GOT3 (cell line): ENCODE measurements around the gene LINGO1.

Source experiments
- DNase-seq: peaks from one replicate; lab custom pipeline; 2025; ENCODE audit warnings: mixed read lengths; lab: John Stamatoyannopoulos, UW

The LINGO1 gene

GRCh38 chr15:77596821-77597803 lies 35.6 kb downstream of the LINGO1 start:
- DNase-seq = no peak

DNA sequence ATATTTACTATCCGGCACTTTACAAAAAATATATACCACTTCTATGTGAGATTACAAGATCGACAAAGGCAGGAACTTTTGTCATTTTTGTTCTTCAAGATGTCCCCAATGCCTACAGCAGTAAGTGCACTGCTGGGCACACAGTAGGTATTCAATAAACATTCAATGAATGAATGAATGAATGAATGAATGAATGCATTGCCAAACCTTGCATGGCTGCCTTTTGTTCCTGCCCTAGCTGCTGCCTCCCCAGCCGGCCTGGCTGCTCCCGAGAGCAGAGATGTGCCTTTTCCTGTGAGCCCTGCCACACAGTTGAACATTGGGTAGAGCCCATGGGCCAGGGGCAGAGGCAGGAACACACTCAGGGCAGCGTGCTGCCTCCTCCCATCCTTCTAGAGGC lies 37.5 kb downstream of the LINGO1 start:
- no peak for DNase-seq

DNA sequence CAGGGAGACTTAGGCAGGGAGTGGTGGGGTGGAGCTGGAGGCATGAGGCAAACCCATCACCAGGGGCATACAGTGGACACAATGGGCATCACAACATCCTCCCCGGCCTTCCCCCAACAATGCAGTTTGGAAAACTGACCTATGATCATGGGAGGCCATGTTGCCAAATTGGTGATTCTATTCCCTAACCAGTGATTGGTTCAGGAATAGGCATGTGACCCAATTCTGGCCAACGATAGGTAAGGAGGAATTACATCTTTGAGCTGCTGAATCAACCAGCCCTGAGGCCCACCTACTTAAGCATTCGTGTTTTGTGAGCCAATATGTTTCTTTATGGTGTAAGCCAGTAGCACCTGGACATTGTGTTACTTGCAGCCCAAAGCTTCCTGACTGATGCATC lies 40.0 kb downstream of the LINGO1 start:
- DNase-seq = no peak

GRCh38 chr15:77591968-77592613 lies 40.6 kb downstream of the LINGO1 start:
- no peak for DNase-seq

GRCh38 chr15:77589839-77590238 lies 42.9 kb downstream of the LINGO1 start:
- no peak for DNase-seq

DNA sequence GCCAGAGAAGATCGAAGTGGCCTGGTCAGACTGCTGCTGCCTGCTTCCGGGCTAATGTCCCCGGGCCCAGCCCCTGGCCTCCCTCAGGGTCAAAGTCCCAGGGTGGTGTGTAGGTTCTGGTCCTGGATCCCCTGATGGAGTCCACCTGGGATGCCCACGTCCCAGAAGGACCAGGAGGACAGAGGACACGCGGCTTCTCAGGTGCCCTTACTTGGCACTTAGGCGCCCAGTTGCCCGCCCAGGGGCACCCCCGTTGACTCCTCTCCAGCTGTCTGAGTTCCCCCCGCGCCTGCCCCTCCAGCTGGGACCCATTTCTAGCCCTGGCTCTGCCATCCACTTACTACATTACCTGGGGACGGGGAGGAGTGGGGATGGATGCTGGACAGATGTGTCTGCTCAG lies 44.6 kb downstream of the LINGO1 start:
- DNase-seq = no peak

DNA sequence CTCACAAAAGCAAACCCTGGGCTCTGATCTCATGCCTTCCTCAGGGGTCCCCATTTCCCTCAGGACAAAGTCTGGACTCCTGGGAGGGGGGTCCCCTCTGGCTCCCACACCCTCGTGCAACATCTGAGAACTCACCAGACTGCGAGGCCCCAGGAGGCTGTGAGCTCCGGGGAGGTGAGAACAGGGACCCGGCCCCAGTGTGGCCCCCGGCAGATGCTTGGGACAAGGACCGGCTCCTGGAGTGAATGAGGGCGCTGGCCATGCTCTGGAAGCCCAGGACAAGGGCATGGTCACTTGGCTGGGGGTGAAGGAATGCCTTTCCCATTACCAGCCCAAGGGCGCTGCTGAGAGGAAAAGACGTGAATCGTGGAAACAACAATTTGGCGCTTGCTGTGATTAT lies 48.0 kb downstream of the LINGO1 start:
- no peak for DNase-seq

DNA sequence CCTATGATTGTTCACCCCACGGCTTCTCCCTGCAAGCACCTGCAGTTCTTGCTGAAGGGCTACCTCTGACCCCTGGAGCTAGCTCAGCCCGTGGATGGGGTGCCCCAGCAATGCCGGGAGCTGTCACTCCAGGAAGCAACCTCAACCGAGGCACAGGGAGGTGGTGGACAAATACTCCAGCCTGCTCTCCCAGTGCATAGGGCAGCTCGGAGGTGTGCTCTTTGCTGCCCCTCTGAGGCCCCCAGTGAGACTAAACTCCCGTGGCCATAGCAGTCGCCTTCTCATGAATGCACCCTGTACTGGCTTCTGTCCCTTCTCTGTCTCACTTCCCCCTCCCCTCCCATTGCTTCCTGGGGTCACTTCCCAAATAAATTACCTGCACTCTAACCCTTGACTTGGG lies 48.5 kb downstream of the LINGO1 start:
- no peak for DNase-seq

DNA sequence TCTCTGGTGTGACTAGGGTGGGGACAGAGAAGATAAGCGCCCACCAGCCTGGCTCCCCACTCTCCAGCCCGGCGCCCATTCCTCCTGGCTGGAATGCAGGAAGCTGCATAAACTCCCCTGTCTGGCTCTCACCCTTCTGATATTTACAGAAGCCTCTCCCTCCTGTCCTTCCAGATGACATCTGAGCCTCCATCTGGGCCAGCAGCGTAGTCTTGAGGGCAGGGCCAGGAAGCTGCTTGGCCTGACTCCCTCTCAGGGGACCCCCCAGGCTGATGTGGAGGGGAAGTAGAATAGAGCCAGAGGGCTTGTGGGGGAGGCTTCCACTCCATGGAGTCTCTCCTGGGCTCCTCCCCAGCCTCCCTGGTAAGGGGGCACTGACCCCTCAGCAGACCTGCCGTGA lies 49.9 kb downstream of the LINGO1 start:
- no peak for DNase-seq

- DNase-seq = no peak
Observed at GRCh38 chr15:77581896-77582569, 50.7 kb downstream of the LINGO1 start.

GRCh38 chr15:77580996-77581682 lies 51.6 kb downstream of the LINGO1 start:
- DNase-seq = no peak

- no peak for DNase-seq
Observed at GRCh38 chr15:77579498-77580188, 53.1 kb downstream of the LINGO1 start.

GRCh38 chr15:77578641-77579372 lies 53.9 kb downstream of the LINGO1 start:
- DNase-seq = no peak

DNA sequence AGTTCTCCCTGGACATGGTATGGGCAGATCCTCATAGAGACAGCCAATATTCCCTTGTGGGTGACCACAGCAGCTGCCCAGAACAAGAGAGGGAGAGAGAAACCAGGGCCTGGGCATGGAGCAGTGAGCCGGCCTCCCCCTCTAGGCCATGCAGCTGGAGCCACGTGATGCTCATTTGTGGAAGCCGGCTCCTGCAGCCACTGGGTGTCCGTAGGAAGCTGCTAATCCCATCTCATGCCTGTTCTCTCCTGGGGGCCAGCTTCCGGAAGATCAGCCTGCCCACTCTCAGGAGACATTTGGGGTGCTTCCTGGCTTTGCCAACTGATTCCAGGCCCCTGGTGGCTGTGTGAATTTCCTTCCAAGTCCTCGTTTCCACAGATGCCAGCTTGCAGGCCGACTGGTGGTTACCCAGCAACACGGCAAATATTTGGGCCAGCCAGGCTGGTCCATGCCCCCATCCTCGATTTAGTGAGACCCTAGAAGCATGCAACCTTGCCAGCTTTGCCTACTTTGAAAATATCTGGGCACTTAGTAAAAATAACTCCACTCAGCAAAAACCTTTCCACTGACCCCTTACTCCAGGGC lies 55.3 kb downstream of the LINGO1 start:
- no peak for DNase-seq

- no peak for DNase-seq
Observed at GRCh38 chr15:77576538-77576937, 56.2 kb downstream of the LINGO1 start.

DNA sequence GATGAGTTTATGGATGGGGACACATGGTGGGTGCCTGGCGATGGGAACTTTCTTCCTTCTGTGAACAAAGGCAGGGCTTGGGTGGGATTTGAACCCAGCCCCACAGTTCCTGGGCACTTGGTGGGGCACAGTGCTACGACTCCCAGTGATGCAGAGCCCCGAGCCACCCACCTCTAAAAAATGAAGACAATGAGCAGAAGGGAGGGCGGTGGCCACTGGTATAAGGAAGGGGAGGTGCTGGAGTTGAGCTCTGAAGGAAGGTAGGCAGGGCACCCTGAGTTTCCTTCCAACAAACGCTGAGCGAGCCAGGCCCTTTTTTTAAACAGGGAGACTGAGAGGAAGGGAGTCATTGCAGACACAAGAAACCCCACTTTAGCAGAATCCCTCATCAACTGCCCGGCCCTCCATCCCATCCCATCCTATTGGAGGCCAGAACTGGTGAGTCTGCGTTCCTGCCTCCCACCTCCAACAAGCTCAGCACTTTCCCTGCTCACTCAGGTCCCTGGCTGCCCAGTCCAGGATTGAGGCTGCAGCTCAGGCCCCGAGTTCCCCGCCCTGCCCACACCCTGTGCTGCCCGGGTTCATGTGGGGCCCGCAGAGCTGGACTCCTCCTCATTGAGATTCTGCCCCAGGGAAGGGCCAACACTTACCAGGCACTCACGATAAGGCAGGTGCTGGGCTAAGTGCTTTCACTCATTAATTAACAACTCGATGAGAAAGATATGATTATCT lies 57.3 kb downstream of the LINGO1 start:
- DNase-seq = no peak

DNA sequence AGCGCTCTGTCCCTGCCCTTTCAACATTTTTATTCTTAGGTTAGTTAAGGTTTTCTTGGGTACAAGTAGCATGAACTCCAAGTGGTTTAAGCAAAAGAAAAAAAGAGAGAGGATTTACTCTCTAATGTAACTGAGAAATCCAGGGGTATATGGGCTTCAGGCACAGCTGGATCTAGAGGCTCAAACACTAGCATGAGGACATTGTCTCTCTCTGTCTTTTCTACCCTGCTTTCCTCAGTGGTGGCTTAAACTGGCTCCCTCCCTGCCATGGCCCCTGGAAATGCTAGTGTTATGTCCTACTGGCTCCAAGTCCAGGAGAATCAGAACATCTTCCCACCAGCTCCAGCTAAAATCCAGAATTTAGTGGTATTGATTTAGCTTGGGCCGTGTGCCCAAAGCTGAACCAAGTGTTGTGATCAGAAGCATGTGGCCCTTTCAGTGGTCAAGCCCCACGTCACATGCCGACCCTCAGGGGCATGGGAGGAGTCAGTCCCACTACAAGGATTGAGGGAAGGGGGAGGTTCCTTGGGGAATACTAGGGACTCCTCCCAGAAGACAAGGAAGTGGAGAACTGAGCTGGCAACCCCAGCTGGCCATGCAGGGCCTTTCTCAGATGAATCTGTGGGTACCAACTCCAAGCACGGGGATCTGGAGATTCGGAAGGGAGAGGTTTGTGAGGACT lies 58.0 kb downstream of the LINGO1 start:
- no peak for DNase-seq

GRCh38 chr15:77573802-77574201 lies 58.9 kb downstream of the LINGO1 start:
- DNase-seq = no peak

DNA sequence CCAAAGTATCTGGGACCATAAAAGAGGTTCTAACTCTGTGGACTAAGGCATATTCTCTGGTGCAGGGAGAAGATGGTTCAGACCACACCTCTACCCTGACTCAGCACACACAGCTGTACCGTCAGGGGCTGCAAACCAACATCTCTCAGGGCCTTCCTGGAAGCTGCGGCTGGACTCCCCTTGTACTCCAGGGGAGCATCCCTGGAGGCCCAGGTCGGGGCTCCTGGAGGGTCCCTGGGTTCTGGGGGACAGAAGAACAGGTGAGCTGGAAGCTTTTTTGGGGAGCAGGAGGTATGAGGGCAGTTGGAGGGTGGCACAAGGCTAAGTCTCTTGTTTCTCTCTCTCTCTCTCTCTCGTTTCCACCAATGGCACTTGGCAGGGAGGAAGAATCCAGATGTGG lies 60.5 kb downstream of the LINGO1 start:
- no peak for DNase-seq
